ENCODE data around the gene FAM240B.

DNA sequence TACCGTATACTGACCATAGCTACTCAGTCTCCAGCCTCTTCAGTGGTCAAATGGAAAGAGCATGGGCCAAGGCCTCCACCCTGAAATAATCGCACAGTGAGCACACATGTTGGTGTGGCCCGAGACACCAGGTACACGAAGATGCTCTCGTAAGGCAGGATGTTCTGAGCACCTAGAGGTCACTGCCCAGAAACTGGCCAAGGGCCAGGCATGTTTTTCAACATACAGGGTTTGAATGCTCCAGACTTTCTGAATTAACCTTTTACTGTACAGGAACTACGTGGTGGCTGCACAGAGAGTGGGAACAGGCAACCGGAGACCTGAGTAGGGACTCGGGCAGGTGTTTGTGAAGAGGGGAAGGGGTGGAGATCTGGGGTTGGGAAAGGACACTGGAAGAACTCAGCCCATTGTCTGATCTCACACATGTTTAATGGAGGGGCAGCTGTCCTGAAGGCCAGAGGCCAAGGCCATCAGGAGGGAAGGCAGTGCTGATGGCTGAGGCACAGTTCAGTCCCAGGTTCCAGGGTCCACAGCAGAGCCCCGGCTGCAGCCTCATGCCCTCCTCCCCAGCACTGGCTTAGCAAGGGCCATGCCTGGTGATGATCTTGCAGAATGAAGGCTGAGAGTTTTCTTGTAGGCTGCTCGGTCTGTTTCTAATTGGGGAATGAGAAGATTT lies 51.0 kb downstream of the FAM240B start:
- TF ChIP-seq, protein P1, sequence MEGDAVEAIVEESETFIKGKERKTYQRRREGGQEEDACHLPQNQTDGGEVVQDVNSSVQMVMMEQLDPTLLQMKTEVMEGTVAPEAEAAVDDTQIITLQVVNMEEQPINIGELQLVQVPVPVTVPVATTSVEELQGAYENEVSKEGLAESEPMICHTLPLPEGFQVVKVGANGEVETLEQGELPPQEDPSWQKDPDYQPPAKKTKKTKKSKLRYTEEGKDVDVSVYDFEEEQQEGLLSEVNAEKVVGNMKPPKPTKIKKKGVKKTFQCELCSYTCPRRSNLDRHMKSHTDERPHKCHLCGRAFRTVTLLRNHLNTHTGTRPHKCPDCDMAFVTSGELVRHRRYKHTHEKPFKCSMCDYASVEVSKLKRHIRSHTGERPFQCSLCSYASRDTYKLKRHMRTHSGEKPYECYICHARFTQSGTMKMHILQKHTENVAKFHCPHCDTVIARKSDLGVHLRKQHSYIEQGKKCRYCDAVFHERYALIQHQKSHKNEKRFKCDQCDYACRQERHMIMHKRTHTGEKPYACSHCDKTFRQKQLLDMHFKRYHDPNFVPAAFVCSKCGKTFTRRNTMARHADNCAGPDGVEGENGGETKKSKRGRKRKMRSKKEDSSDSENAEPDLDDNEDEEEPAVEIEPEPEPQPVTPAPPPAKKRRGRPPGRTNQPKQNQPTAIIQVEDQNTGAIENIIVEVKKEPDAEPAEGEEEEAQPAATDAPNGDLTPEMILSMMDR (IDR thresholded peaks at IDR 0.05; ENCODE audit: low read depth, low read length, missing input control): no peak
- TF ChIP-seq TAF1 (conservative IDR thresholded peaks at IDR 0.05) (no peak), YY1 (IDR thresholded peaks at IDR 0.05) (no peak), RAD21 (IDR thresholded peaks at IDR 0.05) (no peak), RXRA (IDR thresholded peaks at IDR 0.05) (no peak)
- TF ChIP-seq, protein P2, sequence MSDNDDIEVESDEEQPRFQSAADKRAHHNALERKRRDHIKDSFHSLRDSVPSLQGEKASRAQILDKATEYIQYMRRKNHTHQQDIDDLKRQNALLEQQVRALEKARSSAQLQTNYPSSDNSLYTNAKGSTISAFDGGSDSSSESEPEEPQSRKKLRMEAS (IDR thresholded peaks at IDR 0.05): no peak
- TF ChIP-seq, protein P3, sequence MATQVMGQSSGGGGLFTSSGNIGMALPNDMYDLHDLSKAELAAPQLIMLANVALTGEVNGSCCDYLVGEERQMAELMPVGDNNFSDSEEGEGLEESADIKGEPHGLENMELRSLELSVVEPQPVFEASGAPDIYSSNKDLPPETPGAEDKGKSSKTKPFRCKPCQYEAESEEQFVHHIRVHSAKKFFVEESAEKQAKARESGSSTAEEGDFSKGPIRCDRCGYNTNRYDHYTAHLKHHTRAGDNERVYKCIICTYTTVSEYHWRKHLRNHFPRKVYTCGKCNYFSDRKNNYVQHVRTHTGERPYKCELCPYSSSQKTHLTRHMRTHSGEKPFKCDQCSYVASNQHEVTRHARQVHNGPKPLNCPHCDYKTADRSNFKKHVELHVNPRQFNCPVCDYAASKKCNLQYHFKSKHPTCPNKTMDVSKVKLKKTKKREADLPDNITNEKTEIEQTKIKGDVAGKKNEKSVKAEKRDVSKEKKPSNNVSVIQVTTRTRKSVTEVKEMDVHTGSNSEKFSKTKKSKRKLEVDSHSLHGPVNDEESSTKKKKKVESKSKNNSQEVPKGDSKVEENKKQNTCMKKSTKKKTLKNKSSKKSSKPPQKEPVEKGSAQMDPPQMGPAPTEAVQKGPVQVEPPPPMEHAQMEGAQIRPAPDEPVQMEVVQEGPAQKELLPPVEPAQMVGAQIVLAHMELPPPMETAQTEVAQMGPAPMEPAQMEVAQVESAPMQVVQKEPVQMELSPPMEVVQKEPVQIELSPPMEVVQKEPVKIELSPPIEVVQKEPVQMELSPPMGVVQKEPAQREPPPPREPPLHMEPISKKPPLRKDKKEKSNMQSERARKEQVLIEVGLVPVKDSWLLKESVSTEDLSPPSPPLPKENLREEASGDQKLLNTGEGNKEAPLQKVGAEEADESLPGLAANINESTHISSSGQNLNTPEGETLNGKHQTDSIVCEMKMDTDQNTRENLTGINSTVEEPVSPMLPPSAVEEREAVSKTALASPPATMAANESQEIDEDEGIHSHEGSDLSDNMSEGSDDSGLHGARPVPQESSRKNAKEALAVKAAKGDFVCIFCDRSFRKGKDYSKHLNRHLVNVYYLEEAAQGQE (IDR thresholded peaks at IDR 0.05): no peak

Measured in liver (tissue), 3 donors.